Transverse colon (tissue), 4 donors: ENCODE results near the gene MAP2K5. TPM values are rescaled to one million over a fixed set of nuclear protein-coding genes. Genes with fewer than 3 reads are reported as not detected.

Experiments
- DNase-seq: peaks from one replicate; pipeline ENCODE4 v3.0.0-alpha.2; 2019
- H3K27ac ChIP-seq, 4 donors: fragments of 200-600 bp; sonication (generic); 2 replicates each; pipeline ENCODE4 v1.5.1; 2016 to 2018; ENCODE audit warnings: inconsistent platforms in 4 of 4
- H3K27me3 ChIP-seq: fragments of 200-600 bp; sonication (generic); 2 replicates; pipeline ENCODE4 v1.5.1; 2017; ENCODE audit warnings: inconsistent platforms
- H3K36me3 ChIP-seq, 4 donors: fragments of 200-600 bp; sonication (generic); 2 replicates each; pipeline ENCODE4 v1.5.1; 2017 to 2019; ENCODE audit warnings: inconsistent platforms in 4 of 4
- H3K4me1 ChIP-seq, 4 donors: fragments of 200-600 bp; sonication (generic); 2 replicates each; pipeline ENCODE4 v1.5.1; 2017 to 2020; ENCODE audit warnings: inconsistent platforms in 4 of 4
- H3K4me3 ChIP-seq, 4 donors: fragments of 200-600 bp; sonication (generic); 1 replicate in 1 of 4; 2 replicates in 3 of 4; pipeline versions ENCODE4 v1.5.1 to v1.6.1; 2017 to 2019; ENCODE audit warnings: inconsistent platforms in 4 of 4
- H3K9me3 ChIP-seq, 2 donors: fragments of 200-600 bp; sonication (generic); 2 replicates each; pipeline ENCODE4 v1.5.1; 2017 to 2019; ENCODE audit warnings: inconsistent platforms in 2 of 2
- EP300 ChIP-seq: sonication (generic); formaldehyde crosslinking; IDR thresholded peaks from one replicate; pipeline ENCODE4 v1.6.1; 2017; ENCODE audit warnings: antibody characterized with exemption, low read depth
- POLR2A ChIP-seq: fragments of 450-650 bp; IDR thresholded peaks from one replicate; pipeline ENCODE4 v1.6.1; 2016; ENCODE audit warnings: antibody characterized with exemption, mild to moderate bottlenecking, moderate library complexity
- POLR2AphosphoS5 ChIP-seq, 3 donors: sonication (generic); formaldehyde crosslinking; IDR thresholded peaks; one replicate each; pipeline ENCODE4 v1.6.1; 2016; ENCODE audit warnings: antibody characterized with exemption in 3 of 3
- WGBS, 2 donors: methylation state at CpG; one replicate each; pipeline ENCODE4 v1.1.5; 2018; ENCODE audit warnings: low coverage in 1 of 2; 5-methylcytosine and 5-hydroxymethylcytosine counted together
- in situ Hi-C, 4 donors: fragments of 200-750 bp; cut with MboI; loops; one replicate each; pipeline versions ENCODE4 v1.15.0 to v1.15.1; 2017; ENCODE audit warnings: low sequenced_read_pairs in 3 of 4, low pct_ligation_motif_present in 1 of 4, low pct_unique_long_range_greater_than_20kb in 1 of 4
- intact Hi-C: fragments of 100-400 bp; cut with DNase I; formaldehyde crosslinking; loops from one replicate; pipeline ENCODE4 v1.15.1; 2023; ENCODE audit warnings: low total_unique reads
- total RNA-seq, 4 donors: library from RNA; depleted of rRNA; stranded (reverse); fragments of >200 nt; gene quantifications; one replicate each; pipeline ENCODE4 v1.1.0, GENCODE V29; 2016
- TF ChIP-seq, protein P1 (sequence below), 5 experiments: fragments of 200-600 bp in 3 of 5; fragments of 450-650 bp in 2 of 5; sonication (generic) in 3 of 5; IDR thresholded peaks; 1 replicate in 2 of 5; 2 replicates in 3 of 5; pipeline ENCODE4 v1.5.1; 2016 to 2017; ENCODE audit warnings: antibody characterized with exemption in 5 of 5, inconsistent platforms in 3 of 5, mild to moderate bottlenecking in 2 of 5, moderate library complexity in 1 of 5

MAP2K5 gene
- total RNA-seq, 4 donors from 2014 or later: 19.8 to 320 (median 21.1) TPM

DNA sequence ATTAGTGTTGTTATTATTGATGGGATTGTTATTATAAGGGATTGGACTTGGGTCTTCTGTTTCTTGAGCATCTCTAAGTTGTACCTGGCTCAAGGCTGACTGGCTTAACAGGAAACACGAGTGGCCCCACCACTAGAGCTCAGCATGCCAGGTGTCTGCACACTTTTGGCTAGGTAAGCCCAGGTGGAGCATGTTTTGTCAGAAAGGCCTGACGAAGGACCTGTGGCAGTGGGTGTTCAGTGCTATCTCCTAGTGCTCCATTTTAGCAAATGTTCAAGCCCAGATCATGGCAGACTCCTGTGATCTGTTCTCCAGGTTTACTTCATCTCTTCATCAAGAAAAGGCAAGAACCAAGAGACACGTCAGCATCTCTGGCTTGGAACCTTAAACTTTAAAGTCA is 3.4 kb downstream of the MAP2K5 start:
- WGBS, 2 donors: 79 to 88% methylated on average over 1 to 3 of the region's 3 CpGs
- H3K4me1 ChIP-seq: peaks cover 6 to 68% (median 38%) of the 10 kb centered on the region in 4 donors
- H3K36me3 ChIP-seq: no peaks in the 10 kb centered on the region
- H3K27me3 ChIP-seq: no peaks in the 10 kb centered on the region
- intact Hi-C loops (no loop called here), in situ Hi-C loops (no loop called here)
- no peak overlapping the region for H3K4me3 ChIP-seq
- TF ChIP-seq POLR2A: no peak
- no peak for TF ChIP-seq EP300
- TF ChIP-seq, protein P1, sequence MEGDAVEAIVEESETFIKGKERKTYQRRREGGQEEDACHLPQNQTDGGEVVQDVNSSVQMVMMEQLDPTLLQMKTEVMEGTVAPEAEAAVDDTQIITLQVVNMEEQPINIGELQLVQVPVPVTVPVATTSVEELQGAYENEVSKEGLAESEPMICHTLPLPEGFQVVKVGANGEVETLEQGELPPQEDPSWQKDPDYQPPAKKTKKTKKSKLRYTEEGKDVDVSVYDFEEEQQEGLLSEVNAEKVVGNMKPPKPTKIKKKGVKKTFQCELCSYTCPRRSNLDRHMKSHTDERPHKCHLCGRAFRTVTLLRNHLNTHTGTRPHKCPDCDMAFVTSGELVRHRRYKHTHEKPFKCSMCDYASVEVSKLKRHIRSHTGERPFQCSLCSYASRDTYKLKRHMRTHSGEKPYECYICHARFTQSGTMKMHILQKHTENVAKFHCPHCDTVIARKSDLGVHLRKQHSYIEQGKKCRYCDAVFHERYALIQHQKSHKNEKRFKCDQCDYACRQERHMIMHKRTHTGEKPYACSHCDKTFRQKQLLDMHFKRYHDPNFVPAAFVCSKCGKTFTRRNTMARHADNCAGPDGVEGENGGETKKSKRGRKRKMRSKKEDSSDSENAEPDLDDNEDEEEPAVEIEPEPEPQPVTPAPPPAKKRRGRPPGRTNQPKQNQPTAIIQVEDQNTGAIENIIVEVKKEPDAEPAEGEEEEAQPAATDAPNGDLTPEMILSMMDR (IDR thresholded peaks at IDR 0.05): no peak
- no peak overlapping the region for H3K27ac ChIP-seq
- no peak for DNase-seq
- no peaks in the 10 kb centered on the region for H3K9me3 ChIP-seq

- in situ Hi-C loops: no loop called here
- Histone ChIP-seq H3K4me3 (no peak overlapping the region), H3K4me1 (peaks cover 4 to 66% (median 35%) of the 10 kb centered on the region in 4 donors), H3K9me3 (no peaks in the 10 kb centered on the region), H3K27me3 (no peaks in the 10 kb centered on the region), H3K36me3 (no peaks in the 10 kb centered on the region), H3K27ac (peak overlapping the region in 3 of 4 donors; percentile 19 to 70 (median 22))
- TF ChIP-seq POLR2A: no peak
- TF ChIP-seq EP300: no peak
- TF ChIP-seq POLR2AphosphoS5 (IDR thresholded peaks at IDR 0.05): no peak
- TF ChIP-seq, protein P1 (IDR thresholded peaks at IDR 0.05): no peak
- intact Hi-C loops: no loop called here
- no peak for DNase-seq
- 48 to 69% methylated on average over 2 of the region's 2 CpGs for WGBS, 2 donors
Observed at GRCh38 chr15:67547064-67547463, 4.6 kb downstream of the MAP2K5 start.

DNA sequence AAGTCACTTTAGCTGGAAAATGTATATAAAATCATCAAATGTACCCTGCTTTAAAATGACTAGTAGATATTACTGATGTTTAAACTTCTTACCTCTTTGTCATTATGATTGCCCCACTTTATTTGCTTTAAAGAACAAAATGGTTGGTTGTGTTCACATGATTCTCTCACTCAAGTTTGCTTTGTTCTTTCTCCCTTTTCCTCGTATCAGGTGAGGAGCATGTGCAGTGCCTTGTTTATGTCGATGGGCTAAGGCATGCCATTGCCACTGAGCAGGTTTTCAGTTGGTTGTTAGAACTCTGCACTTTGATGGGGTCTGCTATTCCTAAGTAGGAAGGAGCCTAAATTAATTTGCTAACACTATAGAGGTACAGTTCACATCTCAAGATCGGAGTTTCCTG is 5.3 kb downstream of the MAP2K5 start:
- H3K27ac ChIP-seq: peak overlapping the region; percentile 45 to 70 (median 52)
- no peak for DNase-seq
- H3K4me1 ChIP-seq: peaks cover 4 to 66% (median 35%) of the 10 kb centered on the region in 4 donors
- H3K27me3 ChIP-seq: no peaks in the 10 kb centered on the region
- H3K9me3 ChIP-seq: no peaks in the 10 kb centered on the region
- intact Hi-C loops (no loop called here), in situ Hi-C loops (no loop called here)
- WGBS, 2 donors: 58 to 64% methylated on average over 2 to 3 of the region's 3 CpGs
- H3K36me3 ChIP-seq: no peaks in the 10 kb centered on the region
- no peak overlapping the region for H3K4me3 ChIP-seq
- TF ChIP-seq, protein P1 (IDR thresholded peaks at IDR 0.05): no peak
- TF ChIP-seq POLR2A: no peak
- no peak for TF ChIP-seq EP300
- no peak for TF ChIP-seq POLR2AphosphoS5 (IDR thresholded peaks at IDR 0.05)

- DNase-seq: no peak
- Histone ChIP-seq H3K36me3 (no peaks in the 10 kb centered on the region), H3K4me3 (peak overlapping the region in 1 of 4 donors; percentile 18), H3K9me3 (no peaks in the 10 kb centered on the region), H3K27me3 (no peaks in the 10 kb centered on the region), H3K27ac (peak overlapping the region; percentile 45 to 70 (median 52)), H3K4me1 (peaks cover 2 to 62% (median 31%) of the 10 kb centered on the region in 4 donors)
- in situ Hi-C loops: no loop called here
- intact Hi-C loops: no loop called here
- 64 to 86% methylated on average over 1 to 2 of the region's 2 CpGs for WGBS, 2 donors
- TF ChIP-seq, protein P1 (IDR thresholded peaks at IDR 0.05): no peak
- no peak for TF ChIP-seq POLR2A
- TF ChIP-seq POLR2AphosphoS5 (IDR thresholded peaks at IDR 0.05): no peak
- no peak for TF ChIP-seq EP300
Observed at GRCh38 chr15:67548236-67548852, 5.8 kb downstream of the MAP2K5 start.
